ENCODE measurements around the gene ALOX5. TPM values are rescaled to one million over a fixed set of nuclear protein-coding genes. Genes with fewer than 3 reads are reported as not detected.

Gene ALOX5
- polyA plus RNA-seq, 3 donors from 2014 or later = 0.99 to 8.0 (median 1.9) TPM

GRCh38 chr10:45418849-45419675, 45.0 kb downstream of the ALOX5 start:
- Mint-ChIP-seq H3K9me3 (no peaks in the 10 kb centered on the region), H3K4me1 (peaks cover 34 to 35% of the 10 kb centered on the region in 2 donors), H3K27me3 (ENCODE audit: low read depth in 3 of 3) (peaks cover 0 to 6% (median 4%) of the 10 kb centered on the region in 3 donors), H3K4me3 (peak overlapping the region; percentile 92 to 98 (median 95)), H3K36me3 (no peaks in the 10 kb centered on the region), H3K27ac (peak overlapping the region; percentile 95 to 99 (median 96))
- peak; percentile 62 to 63 (median 62) for DNase-seq

- no peak for DNase-seq
- Mint-ChIP-seq H3K4me1 (peaks cover 34 to 35% of the 10 kb centered on the region in 2 donors), H3K9me3 (no peaks in the 10 kb centered on the region), H3K27me3 (ENCODE audit: low read depth in 3 of 3) (peaks cover 0 to 8% (median 4%) of the 10 kb centered on the region in 3 donors), H3K36me3 (no peaks in the 10 kb centered on the region), H3K4me3 (peak overlapping the region; percentile 92 to 98 (median 95)), H3K27ac (peak overlapping the region; percentile 95 to 99 (median 96))
Measured at GRCh38 chr10:45419676-45420025, 45.6 kb downstream of the ALOX5 start.

- Mint-ChIP-seq H3K9me3 (no peaks in the 10 kb centered on the region), H3K4me3 (peak overlapping the region; percentile 92 to 98 (median 95)), H3K4me1 (peaks cover 34 to 35% of the 10 kb centered on the region in 2 donors), H3K27me3 (ENCODE audit: low read depth in 3 of 3) (peaks cover 0 to 8% (median 4%) of the 10 kb centered on the region in 3 donors), H3K36me3 (no peaks in the 10 kb centered on the region), H3K27ac (peak overlapping the region; percentile 95 to 99 (median 96))
- peak; percentile 42 to 57 (median 56) for DNase-seq
Measured at GRCh38 chr10:45420453-45421192, 46.6 kb downstream of the ALOX5 start.

DNA sequence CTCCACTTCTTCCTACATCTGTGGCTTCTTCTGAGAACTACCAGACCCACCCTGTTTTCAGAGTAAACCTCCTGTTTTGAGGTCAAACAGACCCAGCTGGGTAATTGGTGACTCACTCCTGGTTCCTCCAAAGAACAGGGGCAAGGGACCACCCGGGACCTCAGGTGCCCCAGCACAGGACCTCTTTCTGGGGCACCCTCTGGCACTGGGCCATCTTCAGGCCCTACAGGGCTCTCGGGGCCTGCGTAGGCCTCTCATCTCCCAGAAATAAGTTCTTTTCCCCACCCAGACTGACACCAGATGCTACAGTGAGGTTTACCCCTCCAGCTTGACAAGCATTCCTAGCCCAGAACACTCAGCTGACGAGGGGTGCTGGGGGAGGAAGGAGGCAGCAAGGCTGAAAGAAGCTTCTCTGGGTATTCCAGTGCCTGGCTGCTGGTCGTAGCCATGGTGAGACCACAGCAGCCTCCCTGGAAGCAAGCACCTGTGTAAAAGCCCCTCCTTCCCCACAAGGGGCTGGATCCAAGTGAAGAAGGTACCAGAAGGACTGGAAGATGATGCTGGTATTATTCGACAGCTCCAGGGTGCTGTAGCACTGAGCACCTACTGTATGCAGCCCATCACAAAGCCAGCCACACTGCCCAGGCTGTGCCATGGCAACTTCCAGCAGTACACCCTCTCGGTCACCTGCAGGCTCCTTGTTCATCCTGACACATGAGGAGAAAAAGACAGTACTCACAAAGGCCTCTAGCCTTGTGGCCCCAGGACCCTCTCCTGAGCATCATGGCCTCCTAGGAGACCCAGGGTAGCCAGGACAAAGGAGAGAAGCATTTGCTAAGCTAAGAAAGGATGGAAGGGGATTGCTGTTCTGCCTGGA, 47.4 kb downstream of the ALOX5 start:
- Mint-ChIP-seq H3K4me1 (peaks cover 34 to 35% of the 10 kb centered on the region in 2 donors), H3K27ac (peak overlapping the region; percentile 95 to 99 (median 96)), H3K27me3 (ENCODE audit: low read depth in 3 of 3) (peaks cover 0 to 8% (median 3%) of the 10 kb centered on the region in 3 donors), H3K9me3 (no peaks in the 10 kb centered on the region), H3K4me3 (peak overlapping the region; percentile 92 to 98 (median 95)), H3K36me3 (no peaks in the 10 kb centered on the region)
- peak; percentile 9 to 26 (median 16) for DNase-seq

- Mint-ChIP-seq H3K4me1 (peaks cover 34 to 35% of the 10 kb centered on the region in 2 donors), H3K27me3 (ENCODE audit: low read depth in 3 of 3) (peaks cover 0 to 8% (median 3%) of the 10 kb centered on the region in 3 donors), H3K27ac (peak overlapping the region in 2 of 6 donors; percentile 14 to 98), H3K36me3 (no peaks in the 10 kb centered on the region), H3K4me3 (no peak overlapping the region), H3K9me3 (no peaks in the 10 kb centered on the region)
- no peak for DNase-seq
Measured at GRCh38 chr10:45422207-45422865, 48.3 kb downstream of the ALOX5 start.

DNA sequence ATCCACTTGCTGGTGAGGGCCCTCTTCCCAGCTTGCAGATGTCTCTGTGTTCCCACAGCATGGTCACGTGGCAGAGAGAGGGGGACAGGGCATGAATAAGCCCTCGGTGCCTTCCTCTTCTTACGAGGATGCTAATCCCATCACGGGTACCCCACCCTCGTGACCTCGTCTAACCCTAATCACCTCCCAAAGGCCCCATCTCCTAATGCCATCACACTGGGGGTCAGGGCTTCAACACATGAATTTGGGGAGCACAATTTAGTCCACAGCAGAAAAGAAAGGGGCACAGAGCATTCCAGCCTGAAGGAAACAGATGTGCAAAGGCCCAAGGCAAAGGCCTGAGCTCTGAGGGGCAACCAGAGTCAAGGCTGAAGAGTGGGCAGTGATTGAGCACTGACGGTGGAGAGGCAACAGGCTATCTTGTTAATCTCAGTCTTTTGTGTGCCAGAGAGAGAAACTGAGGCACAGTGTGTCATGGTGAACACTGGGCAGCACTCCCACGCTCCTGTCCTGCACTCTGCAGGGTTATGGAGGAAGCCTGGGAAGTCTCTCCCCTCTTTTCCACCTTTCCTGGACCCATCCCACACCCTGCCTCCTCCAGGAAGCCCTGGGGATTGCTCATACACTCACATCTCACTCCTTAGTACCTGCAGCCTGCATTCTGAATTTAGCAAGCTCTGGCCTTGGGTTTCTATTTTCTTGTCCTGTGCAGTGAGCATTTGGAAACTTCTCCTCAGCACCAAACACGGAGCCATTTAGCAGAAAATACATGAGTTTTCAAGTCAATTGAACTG, 49.0 kb downstream of the ALOX5 start:
- peak overlapping the region in 1 of 6 donors; percentile 34 for H3K27ac Mint-ChIP-seq
- no peaks in the 10 kb centered on the region for H3K9me3 Mint-ChIP-seq
- H3K36me3 Mint-ChIP-seq = no peaks in the 10 kb centered on the region
- peaks cover 33 to 35% of the 10 kb centered on the region in 2 donors for H3K4me1 Mint-ChIP-seq
- H3K4me3 Mint-ChIP-seq = no peak overlapping the region
- DNase-seq = no peak
- peaks cover 0 to 8% (median 3%) of the 10 kb centered on the region in 3 donors for H3K27me3 Mint-ChIP-seq (ENCODE audit: low read depth in 3 of 3)

DNA sequence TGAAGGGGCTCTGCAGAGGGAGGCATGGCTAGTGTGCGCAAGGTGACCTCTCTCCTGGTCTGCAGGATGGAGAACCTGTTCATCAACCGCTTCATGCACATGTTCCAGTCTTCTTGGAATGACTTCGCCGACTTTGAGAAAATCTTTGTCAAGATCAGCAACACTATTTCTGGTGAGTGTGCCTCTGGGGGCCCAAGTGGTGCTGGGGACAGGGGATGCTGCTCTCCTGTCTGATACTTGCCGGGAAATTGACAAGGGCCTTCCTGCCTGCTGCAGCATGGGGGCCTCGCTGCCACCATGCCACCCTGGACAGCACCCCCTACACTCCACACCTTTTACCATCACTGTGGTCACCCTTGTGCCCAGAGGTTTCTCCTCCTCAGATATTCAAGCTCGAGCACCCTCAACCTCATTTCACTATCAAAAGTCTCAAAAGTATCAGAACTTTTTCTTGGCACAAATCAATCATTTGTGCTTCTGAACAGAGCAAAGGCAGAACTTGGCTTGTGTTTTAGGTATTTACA, 50.0 kb downstream of the ALOX5 start:
- peaks cover 25 to 27% of the 10 kb centered on the region in 2 donors for H3K4me1 Mint-ChIP-seq
- no peaks in the 10 kb centered on the region for H3K36me3 Mint-ChIP-seq
- no peak overlapping the region for H3K4me3 Mint-ChIP-seq
- no peaks in the 10 kb centered on the region for H3K9me3 Mint-ChIP-seq
- peaks cover 3 to 5% (median 4%) of the 10 kb centered on the region in 3 donors for H3K27me3 Mint-ChIP-seq (ENCODE audit: low read depth in 3 of 3)
- H3K27ac Mint-ChIP-seq = no peak overlapping the region
- no peak for DNase-seq

DNA sequence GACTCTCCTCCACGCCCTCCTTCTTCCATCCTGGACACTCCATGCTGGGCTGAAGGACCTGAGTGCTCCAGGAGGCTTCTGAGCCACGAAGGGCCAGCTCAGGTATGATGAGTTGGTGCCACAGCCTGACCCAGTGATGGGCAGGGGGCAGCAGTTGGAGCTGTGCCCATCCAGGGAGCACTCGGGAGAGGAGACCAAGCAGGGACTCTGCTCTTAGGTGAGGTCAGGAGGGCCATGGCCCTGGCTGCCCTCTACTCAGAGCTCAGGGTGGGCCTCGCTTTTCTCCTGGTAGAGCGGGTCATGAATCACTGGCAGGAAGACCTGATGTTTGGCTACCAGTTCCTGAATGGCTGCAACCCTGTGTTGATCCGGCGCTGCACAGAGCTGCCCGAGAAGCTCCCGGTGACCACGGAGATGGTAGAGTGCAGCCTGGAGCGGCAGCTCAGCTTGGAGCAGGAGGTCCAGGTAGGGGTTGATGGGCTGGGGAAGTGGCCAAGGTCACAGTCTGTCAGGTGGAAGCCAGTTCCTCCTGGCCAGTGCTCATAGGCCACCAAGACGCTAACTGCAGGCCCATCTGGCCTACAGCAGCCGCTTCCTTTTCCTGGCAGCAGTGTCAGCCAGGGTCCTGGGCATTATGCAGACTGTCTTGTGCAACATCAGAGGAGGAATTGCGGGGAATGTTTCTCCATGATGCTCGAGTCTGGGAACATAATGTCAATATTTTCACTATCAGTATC, 50.8 kb downstream of the ALOX5 start:
- Mint-ChIP-seq H3K27me3 (ENCODE audit: low read depth in 3 of 3) (peaks cover 3 to 4% (median 4%) of the 10 kb centered on the region in 3 donors), H3K9me3 (no peaks in the 10 kb centered on the region), H3K27ac (no peak overlapping the region), H3K4me3 (no peak overlapping the region), H3K4me1 (peaks cover 17 to 19% of the 10 kb centered on the region in 2 donors), H3K36me3 (no peaks in the 10 kb centered on the region)
- DNase-seq = no peak

DNA sequence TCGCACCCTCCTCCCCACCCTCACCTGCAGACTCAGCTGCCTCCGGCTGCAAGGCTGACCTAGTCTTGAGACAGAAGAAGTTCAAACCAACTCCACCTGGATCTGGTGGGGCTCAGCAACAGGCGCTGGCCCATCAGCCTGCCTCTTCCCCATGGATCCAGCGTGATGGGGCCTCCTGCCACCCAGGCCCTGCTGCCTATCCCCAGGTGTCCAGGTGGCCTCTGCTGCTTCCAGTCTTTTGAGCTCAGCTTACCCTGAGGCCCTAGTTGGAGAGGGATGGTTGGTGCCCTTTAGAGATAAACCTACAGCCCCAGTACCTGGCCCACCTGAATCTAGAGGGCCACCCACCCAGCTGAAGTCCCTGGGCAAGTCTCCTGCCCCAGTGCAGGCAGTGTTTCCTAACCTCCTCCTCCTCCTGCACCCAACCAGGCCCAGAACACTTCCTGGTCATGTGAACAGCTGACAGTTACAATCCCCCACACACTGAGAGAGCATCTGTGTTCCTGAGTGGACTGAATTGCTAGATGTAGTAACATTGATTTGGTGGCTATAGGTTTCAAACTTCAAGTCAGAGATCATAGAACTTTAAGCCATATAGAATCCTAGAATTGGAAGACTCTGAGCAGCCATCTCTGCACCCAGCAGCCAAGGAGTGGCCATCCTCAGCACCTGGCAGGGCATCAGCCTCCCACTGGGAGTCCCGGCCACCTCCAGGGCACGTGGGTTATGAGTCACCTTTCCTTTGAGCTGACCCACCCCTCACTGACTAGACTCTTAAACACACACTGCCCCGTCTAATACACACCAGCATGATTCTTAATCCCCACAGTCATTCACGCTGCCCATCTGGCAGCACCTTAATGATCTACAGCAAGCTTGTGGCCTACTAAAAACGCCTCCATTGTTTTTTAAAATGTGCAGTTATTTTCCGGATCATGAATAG, 51.9 kb downstream of the ALOX5 start:
- Mint-ChIP-seq H3K4me3 (no peak overlapping the region), H3K4me1 (peaks cover 7 to 9% of the 10 kb centered on the region in 2 donors), H3K9me3 (no peaks in the 10 kb centered on the region), H3K36me3 (no peaks in the 10 kb centered on the region), H3K27me3 (ENCODE audit: low read depth in 3 of 3) (peaks cover 3 to 4% (median 4%) of the 10 kb centered on the region in 3 donors), H3K27ac (peak overlapping the region in 1 of 6 donors; percentile 21)
- DNase-seq = no peak

- no peak for DNase-seq
- H3K27ac Mint-ChIP-seq = no peak overlapping the region
- H3K27me3 Mint-ChIP-seq (ENCODE audit: low read depth in 3 of 3) = peaks cover 3 to 4% (median 4%) of the 10 kb centered on the region in 3 donors
- H3K4me3 Mint-ChIP-seq = no peak overlapping the region
- H3K4me1 Mint-ChIP-seq = no peaks in the 10 kb centered on the region
- no peaks in the 10 kb centered on the region for H3K9me3 Mint-ChIP-seq
- no peaks in the 10 kb centered on the region for H3K36me3 Mint-ChIP-seq
Measured at GRCh38 chr10:45427262-45427969, 53.4 kb downstream of the ALOX5 start.

Data from immature natural killer cell (primary cell).